Glutamatergic neuron (in vitro differentiated cells): ENCODE data around the gene USP24. TPM values are rescaled to one million over a fixed set of nuclear protein-coding genes. Genes with fewer than 3 reads are reported as not detected.

Source experiments
- DNase-seq: peaks from one replicate; pipeline ENCODE4 v3.0.0; 2022
- H3K27ac Mint-ChIP-seq: one replicate; pipeline ENCODE4 v1.8.0; 2020; ENCODE audit warnings: mild to moderate bottlenecking, mixed read lengths, inconsistent platforms; ENCODE audit not compliant: unreplicated experiment
- H3K27me3 Mint-ChIP-seq: one replicate; pipeline ENCODE4 v1.8.0; 2020; ENCODE audit warnings: mild to moderate bottlenecking, moderate library complexity, mixed read lengths, inconsistent platforms; ENCODE audit not compliant: unreplicated experiment
- H3K36me3 Mint-ChIP-seq: one replicate; pipeline ENCODE4 v1.8.0; 2020; ENCODE audit warnings: mild to moderate bottlenecking, mixed read lengths, inconsistent platforms; ENCODE audit not compliant: unreplicated experiment
- H3K4me1 Mint-ChIP-seq: one replicate; pipeline ENCODE4 v1.8.0; 2020; ENCODE audit warnings: mild to moderate bottlenecking, low read depth, mixed read lengths, inconsistent platforms; ENCODE audit not compliant: unreplicated experiment
- H3K4me3 Mint-ChIP-seq: one replicate; pipeline ENCODE4 v1.8.0; 2020; ENCODE audit warnings: mild to moderate bottlenecking, mixed read lengths, inconsistent platforms; ENCODE audit not compliant: unreplicated experiment
- H3K9me3 Mint-ChIP-seq: one replicate; pipeline ENCODE4 v1.8.0; 2020; ENCODE audit warnings: mild to moderate bottlenecking, moderate library complexity, mixed read lengths, inconsistent platforms; ENCODE audit not compliant: unreplicated experiment
- total RNA-seq: library from RNA; stranded (reverse); fragmentation: NEBNext Ultra II Directional; extraction: Animal tissue kit (Norgen Biotek cat#: 25700); gene quantifications from one replicate; pipeline ENCODE4 v1.2.1, GENCODE V29; 2021; ENCODE audit not compliant: unreplicated experiment
- TF ChIP-seq, protein P1 (sequence below): fragments of 200-600 bp; sonication (generic); IDR thresholded peaks from one replicate; pipeline ENCODE4 v1.5.0; 2021; ENCODE audit not compliant: partially characterized antibody, unreplicated experiment

Gene USP24
- total RNA-seq, 1 donor from 2014 or later: 54.6 TPM

GRCh38 chr1:55140546-55140983 lies 74.6 kb downstream of the USP24 start:
- TF ChIP-seq, protein P1, sequence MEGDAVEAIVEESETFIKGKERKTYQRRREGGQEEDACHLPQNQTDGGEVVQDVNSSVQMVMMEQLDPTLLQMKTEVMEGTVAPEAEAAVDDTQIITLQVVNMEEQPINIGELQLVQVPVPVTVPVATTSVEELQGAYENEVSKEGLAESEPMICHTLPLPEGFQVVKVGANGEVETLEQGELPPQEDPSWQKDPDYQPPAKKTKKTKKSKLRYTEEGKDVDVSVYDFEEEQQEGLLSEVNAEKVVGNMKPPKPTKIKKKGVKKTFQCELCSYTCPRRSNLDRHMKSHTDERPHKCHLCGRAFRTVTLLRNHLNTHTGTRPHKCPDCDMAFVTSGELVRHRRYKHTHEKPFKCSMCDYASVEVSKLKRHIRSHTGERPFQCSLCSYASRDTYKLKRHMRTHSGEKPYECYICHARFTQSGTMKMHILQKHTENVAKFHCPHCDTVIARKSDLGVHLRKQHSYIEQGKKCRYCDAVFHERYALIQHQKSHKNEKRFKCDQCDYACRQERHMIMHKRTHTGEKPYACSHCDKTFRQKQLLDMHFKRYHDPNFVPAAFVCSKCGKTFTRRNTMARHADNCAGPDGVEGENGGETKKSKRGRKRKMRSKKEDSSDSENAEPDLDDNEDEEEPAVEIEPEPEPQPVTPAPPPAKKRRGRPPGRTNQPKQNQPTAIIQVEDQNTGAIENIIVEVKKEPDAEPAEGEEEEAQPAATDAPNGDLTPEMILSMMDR: peak; percentile 67
- H3K4me1 Mint-ChIP-seq: no peaks in the 10 kb centered on the region

DNA sequence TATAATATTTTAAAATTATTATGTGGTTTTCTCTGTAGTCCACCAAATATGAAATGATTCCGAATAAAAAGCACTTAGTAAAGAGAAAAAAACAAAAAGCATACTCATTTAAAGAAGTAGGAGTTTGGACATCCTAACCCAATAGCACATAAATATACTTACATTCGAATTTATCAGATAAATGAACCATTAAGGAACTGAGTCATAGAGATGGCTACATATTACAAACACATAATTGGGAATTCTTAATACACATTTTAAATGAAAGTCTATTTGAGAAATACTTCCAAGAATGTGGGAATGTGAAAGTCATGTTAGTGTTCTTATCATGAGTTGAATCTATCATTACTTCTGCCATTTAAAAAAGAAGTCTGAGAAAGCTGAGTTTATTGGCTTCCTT lies 75.0 kb downstream of the USP24 start:
- no peak for DNase-seq
- H3K36me3 Mint-ChIP-seq: no peaks in the 10 kb centered on the region
- TF ChIP-seq, protein P1: no peak
- H3K9me3 Mint-ChIP-seq: no peaks in the 10 kb centered on the region
- H3K27me3 Mint-ChIP-seq: no peaks in the 10 kb centered on the region
- H3K4me1 Mint-ChIP-seq: no peaks in the 10 kb centered on the region
- H3K27ac Mint-ChIP-seq: no peak overlapping the region
- no peak overlapping the region for H3K4me3 Mint-ChIP-seq

More at GRCh38 chr1:55140546-55140983, 74.6 kb downstream of the USP24 start:
- DNase-seq: peak; percentile 48
- no peak overlapping the region for H3K27ac Mint-ChIP-seq
- H3K36me3 Mint-ChIP-seq: no peaks in the 10 kb centered on the region
- H3K4me3 Mint-ChIP-seq: no peak overlapping the region
- no peaks in the 10 kb centered on the region for H3K27me3 Mint-ChIP-seq
- no peaks in the 10 kb centered on the region for H3K9me3 Mint-ChIP-seq

- no peaks in the 10 kb centered on the region for H3K36me3 Mint-ChIP-seq
- TF ChIP-seq, protein P1: no peak
- no peaks in the 10 kb centered on the region for H3K4me1 Mint-ChIP-seq
- no peaks in the 10 kb centered on the region for H3K27me3 Mint-ChIP-seq
- no peak overlapping the region for H3K27ac Mint-ChIP-seq
- DNase-seq: no peak
- H3K9me3 Mint-ChIP-seq: no peaks in the 10 kb centered on the region
- no peak overlapping the region for H3K4me3 Mint-ChIP-seq
Measured at GRCh38 chr1:55138823-55139222, 76.3 kb downstream of the USP24 start.

- no peak for DNase-seq
- Mint-ChIP-seq H3K4me3 (no peak overlapping the region), H3K27ac (no peak overlapping the region), H3K36me3 (no peaks in the 10 kb centered on the region), H3K9me3 (no peaks in the 10 kb centered on the region), H3K27me3 (no peaks in the 10 kb centered on the region), H3K4me1 (no peaks in the 10 kb centered on the region)
- TF ChIP-seq, protein P1: no peak
Measured at GRCh38 chr1:55134152-55134808, 80.9 kb downstream of the USP24 start.

- no peak overlapping the region for H3K27ac Mint-ChIP-seq
Measured at GRCh38 chr1:55131801-55132200, 83.4 kb downstream of the USP24 start.

More at GRCh38 chr1:55131801-55132200, 83.4 kb downstream of the USP24 start:
- no peaks in the 10 kb centered on the region for H3K4me1 Mint-ChIP-seq
- peaks cover 1% of the 10 kb centered on the region for H3K9me3 Mint-ChIP-seq
- DNase-seq: no peak
- H3K36me3 Mint-ChIP-seq: peaks cover 10% of the 10 kb centered on the region
- H3K4me3 Mint-ChIP-seq: no peak overlapping the region
- TF ChIP-seq, protein P1: no peak
- no peaks in the 10 kb centered on the region for H3K27me3 Mint-ChIP-seq
